ENCODE data around the gene SLX9.

Gene SLX9

DNA sequence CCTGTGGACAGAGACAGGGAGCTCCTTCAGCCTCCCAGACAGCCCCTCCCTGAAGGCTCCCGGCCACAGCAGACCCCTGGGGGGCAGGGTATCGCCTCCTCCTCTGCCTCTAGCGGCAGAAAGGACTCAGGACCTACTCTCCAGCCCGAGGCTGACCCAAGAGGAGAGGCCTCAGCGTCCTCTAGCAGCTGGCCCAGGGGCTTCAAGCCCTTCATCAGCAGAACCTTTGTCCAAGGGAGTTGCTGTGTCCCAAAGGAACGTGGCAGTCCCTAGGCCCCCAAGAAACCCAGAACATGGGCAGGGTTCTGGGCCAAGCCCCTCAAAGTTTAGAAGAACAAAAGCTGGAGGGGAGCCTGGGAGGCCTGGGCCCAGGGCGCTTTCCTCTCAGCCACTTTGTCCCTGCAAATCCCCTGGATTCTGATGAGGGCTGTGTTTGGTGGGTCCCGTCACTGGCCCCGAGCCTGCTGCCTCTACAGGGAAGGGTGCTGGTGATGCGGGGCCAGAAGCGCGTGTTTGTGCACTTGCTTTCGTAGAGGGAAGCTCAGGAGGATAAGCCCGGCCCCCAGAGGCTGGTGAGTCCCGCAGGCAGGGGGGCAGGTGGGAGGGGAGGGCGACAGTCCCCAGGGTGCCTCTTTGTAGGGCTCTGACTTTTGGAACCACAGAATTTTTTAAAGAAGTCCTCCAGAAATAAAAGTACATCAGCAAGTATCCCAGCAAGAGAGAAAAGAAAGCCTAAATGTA lies 32.4 kb upstream of the SLX9 start:
- in situ Hi-C loops (cut with MboI; ENCODE audit: low sequenced_read_pairs, unreplicated experiment) = no loop called here
- TF ChIP-seq CTCF (IDR thresholded peaks at IDR 0.05; ENCODE audit: borderline replicate concordance, control extremely low read depth, extremely low read depth, insufficient read depth, missing control alignments) = no peak
- no peak for DNase-seq (ENCODE audit: low spot score)

- DNase-seq (ENCODE audit: low spot score) = no peak
- in situ Hi-C loops (cut with MboI; ENCODE audit: low sequenced_read_pairs, unreplicated experiment) = no loop called here
- no peak for TF ChIP-seq CTCF (IDR thresholded peaks at IDR 0.05; ENCODE audit: borderline replicate concordance, control extremely low read depth, extremely low read depth, insufficient read depth, missing control alignments)
Observed at GRCh38 chr21:44907966-44908895, 31.6 kb upstream of the SLX9 start.

DNA sequence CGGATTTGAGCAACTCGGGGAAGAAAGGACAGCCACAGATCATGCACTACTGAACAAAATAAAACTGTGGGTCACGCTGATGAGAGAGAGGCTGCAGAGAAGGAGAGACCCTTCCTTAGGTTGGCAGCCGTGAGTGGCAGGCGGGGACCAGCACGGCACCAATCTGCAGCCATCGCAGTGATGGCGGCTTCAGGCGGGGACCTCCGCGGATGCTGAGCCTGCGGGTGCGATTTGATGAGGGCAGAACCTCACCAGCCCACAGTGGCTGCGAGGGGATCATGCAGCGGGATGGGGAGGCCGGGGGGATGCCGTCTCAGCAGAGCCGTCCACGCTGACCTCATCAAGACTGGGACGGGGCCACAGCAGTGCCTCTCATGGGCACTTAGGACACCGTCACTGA lies 30.9 kb upstream of the SLX9 start:
- in situ Hi-C loops (cut with MboI; ENCODE audit: low sequenced_read_pairs, unreplicated experiment) = no loop called here
- TF ChIP-seq CTCF (IDR thresholded peaks at IDR 0.05; ENCODE audit: borderline replicate concordance, control extremely low read depth, extremely low read depth, insufficient read depth, missing control alignments) = no peak
- DNase-seq (ENCODE audit: low spot score) = no peak

DNA sequence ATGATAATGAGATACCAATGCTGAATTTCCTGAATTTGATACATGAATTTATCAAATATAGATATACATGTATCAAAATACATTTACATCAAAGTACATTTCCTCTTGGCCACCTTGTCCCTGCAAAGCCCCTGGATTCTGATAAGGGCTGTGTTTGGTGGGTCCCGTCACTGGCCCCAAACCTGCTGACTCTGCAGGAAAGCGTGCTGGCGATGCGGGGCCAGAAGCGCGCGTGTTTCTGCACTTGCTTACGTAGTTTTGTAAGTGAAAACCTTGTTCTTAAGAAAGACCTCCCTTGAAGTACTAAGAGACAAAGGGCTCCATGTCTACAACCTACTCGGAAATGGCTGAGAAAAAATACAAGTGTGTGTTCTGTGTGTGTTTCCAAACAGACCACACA lies 30.1 kb upstream of the SLX9 start:
- TF ChIP-seq CTCF (IDR thresholded peaks at IDR 0.05; ENCODE audit: borderline replicate concordance, control extremely low read depth, extremely low read depth, insufficient read depth, missing control alignments) = no peak
- DNase-seq (ENCODE audit: low spot score) = no peak

GRCh38 chr21:44910229-44911067 lies 29.4 kb upstream of the SLX9 start:
- TF ChIP-seq CTCF (IDR thresholded peaks at IDR 0.05; ENCODE audit: borderline replicate concordance, control extremely low read depth, extremely low read depth, insufficient read depth, missing control alignments) = no peak
- in situ Hi-C loops (cut with MboI; ENCODE audit: low sequenced_read_pairs, unreplicated experiment) = no loop called here
- DNase-seq (ENCODE audit: low spot score) = no peak

More for the DNA sequence above, 30.1 kb upstream of the SLX9 start:
- in situ Hi-C loops (cut with MboI; ENCODE audit: low sequenced_read_pairs, unreplicated experiment) = no loop called here

DNA sequence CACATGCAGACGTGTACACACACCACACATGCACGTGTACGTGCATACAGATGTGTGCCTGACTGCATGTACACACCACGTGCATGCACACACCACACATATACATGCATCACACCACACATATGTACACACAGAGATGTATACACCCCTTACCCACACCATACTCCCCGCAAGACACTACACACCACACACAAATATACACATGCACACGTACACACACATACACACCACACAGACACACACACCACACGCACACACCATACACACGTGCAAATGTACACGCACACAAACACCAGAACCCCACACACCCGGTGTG lies 28.8 kb upstream of the SLX9 start:
- no peak for DNase-seq (ENCODE audit: low spot score)
- TF ChIP-seq CTCF (IDR thresholded peaks at IDR 0.05; ENCODE audit: borderline replicate concordance, control extremely low read depth, extremely low read depth, insufficient read depth, missing control alignments) = no peak
- in situ Hi-C loops (cut with MboI; ENCODE audit: low sequenced_read_pairs, unreplicated experiment) = no loop called here

All from GM13976 (cell line).